ENCODE measurements around the gene MTCL1.
"Not testable (repeated sequence)": the region's sequence is repeated elsewhere in the genome, so short reads cannot be mapped to it uniquely, and the experiment has no call there.

Gene MTCL1

DNA sequence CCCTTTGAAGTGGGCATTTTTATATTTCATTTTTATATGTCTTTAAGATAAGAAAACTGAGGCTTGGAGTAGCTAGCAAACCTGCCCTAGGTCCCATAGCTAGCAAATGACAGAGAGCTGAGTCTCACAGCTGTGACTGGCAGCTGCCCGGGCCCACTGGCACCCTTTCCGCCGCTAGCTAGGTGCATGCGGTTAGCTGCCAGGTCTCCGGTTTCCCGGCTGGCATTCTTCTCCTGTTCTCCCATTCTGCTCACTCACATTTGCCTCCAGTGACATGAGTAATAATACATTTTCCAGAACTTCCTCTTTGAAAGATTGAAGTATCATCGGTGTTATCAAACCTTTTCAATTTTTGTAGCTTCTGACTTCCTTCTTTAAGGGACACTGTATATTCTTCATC lies 38.7 kb downstream of the MTCL1 start:
- no peak for DNase-seq (ENCODE audit: low read depth)

DNA sequence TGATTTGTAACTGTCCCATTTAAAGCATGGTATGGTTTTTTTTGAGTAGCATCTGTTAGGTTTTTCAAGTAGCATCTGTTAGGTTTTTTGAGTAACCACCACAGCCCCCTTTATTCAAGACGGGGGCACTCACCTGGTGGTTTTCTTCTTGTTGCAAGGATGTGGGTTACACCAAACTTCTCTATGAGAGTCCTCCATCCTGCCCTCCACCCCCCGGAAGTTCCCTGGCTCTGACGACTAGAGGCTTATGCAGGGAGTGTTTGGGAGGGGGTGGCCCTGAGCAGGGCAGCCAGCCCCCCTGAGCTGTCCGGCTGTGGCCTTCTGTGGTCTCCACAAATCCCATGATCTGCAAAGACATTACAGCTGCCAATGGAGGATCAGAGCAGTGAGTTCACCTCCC lies 39.3 kb downstream of the MTCL1 start:
- no peak for DNase-seq (ENCODE audit: low read depth)

DNA sequence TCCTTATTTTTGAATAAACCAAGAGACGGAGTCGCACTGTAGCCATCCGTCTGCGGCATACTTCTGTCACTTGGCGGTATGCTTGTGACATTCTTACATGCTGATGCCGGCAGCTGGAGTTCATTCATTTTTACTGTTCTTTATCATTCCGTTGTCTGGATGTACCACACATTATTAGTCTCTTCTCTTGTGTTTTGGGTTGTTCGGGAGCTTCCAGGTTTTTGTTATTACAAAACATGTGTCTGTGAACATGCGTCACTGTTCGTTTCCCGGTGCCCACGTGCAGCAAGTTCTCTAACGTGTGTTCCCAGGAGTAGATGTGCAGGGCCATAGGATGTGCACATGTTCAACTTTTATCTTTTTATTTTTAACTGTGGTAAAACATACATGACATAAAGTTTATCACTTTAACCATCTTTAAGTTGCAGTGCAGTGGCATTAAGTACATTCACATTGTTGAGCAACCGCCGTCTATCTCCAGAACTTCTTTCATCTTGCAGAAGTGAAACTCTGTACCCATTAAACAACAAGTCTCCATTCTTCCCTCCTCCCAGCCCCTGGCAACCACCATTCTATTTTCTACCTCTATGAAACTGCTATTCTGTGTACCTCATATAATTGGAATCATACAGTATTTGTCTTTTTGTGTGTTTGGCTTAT lies 40.1 kb downstream of the MTCL1 start:
- no peak for DNase-seq (ENCODE audit: low read depth)

- DNase-seq (ENCODE audit: low read depth), result no peak
Observed at GRCh38 chr18:8747440-8747937, 42.1 kb downstream of the MTCL1 start.

- DNase-seq (ENCODE audit: low read depth), result no peak
Observed at GRCh38 chr18:8749492-8749891, 44.1 kb downstream of the MTCL1 start.

DNA sequence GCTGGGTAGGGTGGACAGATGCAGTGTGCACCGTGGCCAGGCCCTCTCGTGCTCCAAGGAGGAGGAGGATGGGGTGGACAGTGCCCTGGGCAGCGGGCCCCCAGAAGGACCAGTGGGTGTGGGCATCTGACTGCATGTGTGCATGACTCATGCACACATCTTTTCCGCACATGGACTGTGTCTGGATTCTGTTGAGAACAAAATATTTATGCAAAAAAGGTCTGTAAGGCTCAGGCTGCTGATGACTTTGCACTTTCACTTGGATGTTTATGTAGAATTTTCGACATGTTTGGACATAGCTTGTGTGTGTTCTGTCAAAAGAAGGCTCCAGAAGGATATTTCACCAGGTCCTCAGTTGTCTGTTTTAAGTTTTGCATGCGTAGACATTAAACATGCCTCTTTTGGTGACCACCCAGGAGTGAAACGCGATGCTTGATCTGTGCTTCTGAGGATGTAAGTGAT lies 45.6 kb downstream of the MTCL1 start:
- DNase-seq (ENCODE audit: low read depth), result no peak

DNA sequence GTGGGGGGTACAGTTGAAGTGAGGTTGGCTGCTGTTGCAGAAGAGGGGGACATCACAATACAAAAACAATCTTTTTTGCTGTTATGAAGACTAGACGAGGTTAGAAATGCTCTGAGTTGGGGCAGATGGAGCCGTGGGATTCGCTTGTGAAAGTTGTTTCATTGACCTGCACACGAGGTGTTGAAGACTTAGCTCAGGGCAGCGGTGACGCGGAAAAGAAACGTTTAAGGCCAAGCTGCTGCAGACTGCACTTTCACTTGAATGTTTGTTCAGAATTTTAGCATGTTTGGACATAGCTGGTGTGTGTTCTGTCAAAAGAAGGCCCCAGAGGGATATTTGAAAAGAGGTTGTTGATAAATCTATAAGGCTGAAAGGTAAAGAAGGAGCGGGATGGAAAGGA lies 46.3 kb downstream of the MTCL1 start:
- DNase-seq (ENCODE audit: low read depth), result no peak

DNA sequence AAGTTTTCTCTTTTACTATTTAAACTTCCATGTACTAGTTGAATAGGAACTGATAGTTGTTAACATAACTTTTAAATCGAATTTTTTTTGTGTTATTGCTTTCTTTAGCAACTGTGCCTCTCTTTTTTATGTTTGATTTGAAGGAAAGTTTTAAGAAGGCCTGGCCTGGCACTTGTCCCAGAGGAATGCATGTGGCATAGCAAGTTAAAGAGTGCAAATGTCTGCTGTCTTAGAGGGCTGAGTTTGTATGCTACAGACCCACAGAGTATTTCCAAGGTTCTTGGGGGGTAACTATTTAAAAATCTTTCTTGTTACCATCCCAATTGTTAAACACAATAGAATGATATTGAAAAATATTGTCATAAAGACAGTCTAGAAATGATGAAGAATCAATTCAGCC lies 47.0 kb downstream of the MTCL1 start:
- no peak for DNase-seq (ENCODE audit: low read depth)

DNA sequence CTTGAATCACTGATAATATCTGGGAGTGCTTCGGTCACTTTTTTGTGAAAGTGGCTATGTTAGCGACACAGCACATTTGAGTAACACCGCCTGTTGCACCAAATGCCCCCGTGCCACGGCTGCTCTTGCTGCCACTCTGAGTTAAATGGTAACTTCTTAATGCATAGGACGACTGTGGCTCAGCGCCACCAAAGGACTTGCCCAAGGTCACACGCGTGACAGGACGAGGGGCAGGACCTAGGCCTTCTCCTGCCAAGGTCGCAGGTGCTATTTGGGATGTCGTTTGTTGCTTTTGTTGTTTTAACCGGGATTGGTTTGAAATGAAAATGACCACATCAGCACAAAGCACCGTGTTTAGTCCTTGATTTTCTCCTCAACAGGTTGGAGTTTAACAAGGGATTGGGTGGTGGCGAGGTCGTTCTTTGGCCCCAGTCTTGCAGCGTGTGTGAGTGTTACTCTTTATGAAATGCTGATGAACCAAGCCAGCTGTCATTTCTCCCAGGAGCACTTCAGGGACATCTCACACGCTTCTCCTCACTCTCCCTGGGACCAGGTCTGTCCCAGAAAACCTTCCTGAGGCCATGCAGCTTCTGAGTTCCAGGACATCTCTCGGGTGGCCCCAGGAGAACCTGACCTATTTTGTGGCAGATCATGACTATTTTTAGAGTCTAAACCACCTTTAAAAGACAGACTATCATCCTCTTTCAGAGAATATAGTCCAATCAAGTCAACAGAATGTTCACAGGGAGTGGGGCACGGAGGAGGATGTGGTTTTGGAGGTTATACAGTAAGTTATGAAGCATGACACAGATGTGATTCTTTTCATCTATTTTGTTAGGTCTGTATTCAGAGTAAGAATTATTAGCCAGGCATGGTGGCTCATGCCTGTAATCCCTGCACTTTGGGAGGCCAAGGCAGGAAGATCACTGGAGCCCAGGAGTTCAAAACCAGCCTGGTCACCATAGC lies 49.9 kb downstream of the MTCL1 start:
- DNase-seq (ENCODE audit: low read depth), result no peak

GRCh38 chr18:8756571-8756970 lies 51.2 kb downstream of the MTCL1 start:
- no peak for DNase-seq (ENCODE audit: low read depth)

GRCh38 chr18:8757396-8757997 lies 52.1 kb downstream of the MTCL1 start:
- DNase-seq (ENCODE audit: low read depth), result no peak

- DNase-seq (ENCODE audit: low read depth), result no peak
Observed at GRCh38 chr18:8758466-8758865, 53.1 kb downstream of the MTCL1 start.

DNA sequence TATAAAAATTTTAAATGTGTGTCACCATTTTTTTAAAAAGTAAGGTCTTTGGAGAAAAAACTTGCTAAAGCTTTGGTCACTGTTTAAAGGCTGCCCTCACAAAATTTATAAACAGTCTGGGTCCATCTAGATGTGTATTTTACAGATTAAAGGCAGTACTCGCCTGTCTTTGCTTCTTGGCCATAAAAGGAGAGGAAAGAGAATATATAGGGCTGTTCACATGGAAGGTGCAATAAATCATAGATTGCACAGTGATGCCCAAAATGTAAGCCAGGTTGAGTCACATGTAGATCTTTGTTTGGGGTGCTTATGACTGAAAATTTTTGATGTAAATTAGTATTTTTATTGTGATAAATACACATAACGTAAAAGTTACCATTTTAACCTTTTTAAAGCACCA lies 55.6 kb downstream of the MTCL1 start:
- no peak for DNase-seq (ENCODE audit: low read depth)

DNA sequence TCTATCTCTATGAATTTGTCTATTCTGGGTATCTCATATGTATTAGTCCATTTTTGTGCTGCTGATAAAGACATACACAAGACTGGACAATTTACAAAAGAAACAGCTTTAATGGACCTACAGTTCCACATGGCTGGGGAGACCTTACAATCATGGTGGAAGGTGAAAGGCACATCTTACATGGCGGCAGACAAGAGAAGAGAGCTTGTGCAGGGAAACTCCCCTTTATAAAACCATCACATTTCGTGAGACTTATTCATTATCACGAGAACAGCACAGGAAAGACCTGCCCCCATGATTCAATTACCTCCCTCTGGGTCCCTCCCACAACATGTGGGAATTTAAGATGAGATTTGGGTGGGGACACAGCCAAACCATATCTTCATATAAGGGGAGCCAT lies 56.2 kb downstream of the MTCL1 start:
- not testable (repeated sequence) for DNase-seq (ENCODE audit: low read depth)

GRCh38 chr18:8762968-8763367 lies 57.6 kb downstream of the MTCL1 start:
- DNase-seq (ENCODE audit: low read depth), result no peak

- DNase-seq (ENCODE audit: low read depth), result no peak
Observed at GRCh38 chr18:8763611-8764010, 58.3 kb downstream of the MTCL1 start.

DNA sequence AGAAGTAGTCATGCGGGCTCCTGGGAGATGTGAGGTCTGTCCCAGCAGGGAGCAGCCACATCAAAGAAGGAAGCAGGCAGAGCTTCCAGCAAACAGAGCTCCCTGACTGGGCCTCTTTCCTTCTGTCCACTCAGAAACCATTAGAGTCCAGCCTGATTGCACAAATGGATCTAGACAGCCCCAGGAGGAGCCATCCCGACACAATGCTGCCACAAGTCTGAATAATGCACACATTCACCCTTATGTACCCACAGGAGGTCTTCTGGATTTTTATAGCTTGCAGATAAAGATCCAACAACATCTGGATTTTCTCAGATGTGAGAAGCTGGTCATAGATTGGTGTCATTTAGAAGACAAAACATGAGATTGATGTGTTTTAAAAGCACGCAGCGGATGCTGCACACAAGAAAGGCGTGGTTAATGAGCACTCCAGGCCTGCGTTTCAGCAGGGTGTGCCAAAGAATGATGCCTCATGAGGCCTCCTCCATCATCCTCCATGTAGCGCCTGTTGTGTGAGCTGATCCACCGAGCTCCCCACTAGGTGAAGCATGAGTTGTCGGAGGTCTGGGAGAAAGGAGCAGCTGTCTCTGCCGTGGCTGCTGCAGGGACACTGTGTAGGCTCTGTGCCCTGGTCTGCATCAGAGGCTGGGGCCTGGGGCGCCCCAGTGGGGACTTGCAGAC lies 60.6 kb downstream of the MTCL1 start:
- no peak for DNase-seq (ENCODE audit: low read depth)

DNA sequence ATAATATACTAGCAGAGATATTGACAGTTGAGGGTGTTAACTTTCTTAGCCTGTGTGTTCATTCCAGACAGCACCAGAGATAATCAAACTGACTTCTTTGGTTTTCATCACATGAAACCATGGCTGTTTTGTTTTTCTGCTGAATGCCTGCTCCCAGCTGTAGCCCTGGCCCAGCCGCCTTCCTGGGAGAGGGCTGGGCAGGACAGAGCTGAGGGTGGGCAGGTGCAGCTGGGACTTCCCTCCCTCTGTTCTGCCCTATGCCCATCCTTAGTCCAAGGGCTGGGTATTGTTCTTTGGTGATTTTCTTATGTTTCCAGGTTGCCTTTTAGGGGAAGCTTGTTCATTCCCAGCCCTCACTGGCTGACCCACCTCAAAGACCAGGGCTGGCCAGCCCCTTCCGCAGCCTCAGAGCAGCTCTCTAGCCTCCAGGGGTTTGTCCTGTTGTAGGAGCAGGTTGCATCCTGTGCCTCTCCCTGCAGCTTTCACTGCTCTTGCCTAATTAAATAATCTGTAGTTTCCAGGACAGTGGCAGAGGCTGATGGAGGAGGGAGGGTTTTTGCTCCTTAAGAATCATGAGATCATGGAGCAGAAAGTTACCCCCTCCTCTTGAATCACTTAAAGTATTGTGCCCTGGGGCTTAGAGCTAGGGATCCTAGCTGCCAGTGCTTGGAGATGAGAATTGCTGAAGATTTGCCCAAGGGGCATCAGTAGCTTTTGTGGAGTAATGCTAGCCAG lies 61.4 kb downstream of the MTCL1 start:
- no peak for DNase-seq (ENCODE audit: low read depth)

DNA sequence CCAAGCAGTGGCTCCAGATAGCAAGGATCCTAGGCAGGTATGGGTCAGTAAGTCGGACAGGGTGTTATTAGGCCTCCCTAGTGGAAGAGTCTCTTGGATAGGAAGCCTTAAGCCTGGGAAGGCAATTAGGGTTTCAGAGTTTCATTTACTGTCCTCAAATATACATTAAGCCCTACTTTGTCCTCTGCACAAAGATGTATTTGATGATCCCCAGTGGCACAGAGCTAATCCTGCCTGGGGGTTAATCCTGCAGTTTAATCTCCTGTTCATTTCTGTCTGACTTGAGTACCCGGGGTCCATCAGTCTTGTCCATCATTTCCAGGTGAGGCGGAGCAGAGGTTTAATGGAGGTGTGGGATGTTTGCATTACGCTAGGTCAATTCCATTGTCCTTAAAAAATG lies 62.0 kb downstream of the MTCL1 start:
- DNase-seq (ENCODE audit: low read depth), result no peak

GRCh38 chr18:8769509-8770095 lies 64.2 kb downstream of the MTCL1 start:
- DNase-seq (ENCODE audit: low read depth), result no peak

DNA sequence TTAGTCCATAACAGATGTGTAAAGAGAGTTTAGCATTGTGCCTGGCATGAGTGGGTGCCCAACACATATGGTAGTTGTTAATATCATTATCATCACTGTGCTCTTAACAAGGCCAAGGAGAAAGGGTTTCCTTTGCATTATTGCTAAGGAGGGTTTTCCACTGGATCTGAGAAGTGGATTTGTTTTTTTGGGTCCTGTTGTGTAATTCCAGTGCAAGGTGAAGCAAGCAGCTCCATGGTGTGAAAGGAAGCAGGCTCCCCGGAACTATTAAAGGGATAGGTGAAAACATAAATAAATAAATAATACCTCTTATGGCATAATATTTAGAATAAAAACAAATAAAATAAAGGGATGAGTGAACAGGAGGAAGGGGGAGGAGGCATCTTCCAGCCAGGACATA lies 65.3 kb downstream of the MTCL1 start:
- no peak for DNase-seq (ENCODE audit: low read depth)

Measured in activated T-cell treated with anti-CD3 and anti-CD28 coated beads for 48 hours (primary cell).